Activated CD4-positive, alpha-beta memory T cell treated with anti-CD3 and anti-CD28 coated beads, Interleukin-2, amount 10 ng/mL, durations not matched to agents 7 days and 5 days (primary cell): ENCODE data around the gene ARSJ. TPM values are rescaled to one million over a fixed set of nuclear protein-coding genes. Genes with fewer than 3 reads are reported as not detected.
"Not testable (repeated sequence)": the region's sequence is repeated elsewhere in the genome, so short reads cannot be mapped to it uniquely, and the experiment has no call there.

ENCODE experiments used
- CTCF ChIA-PET: fragments of 350-600 bp; sonication (Branson Sonifier 250); formaldehyde crosslinking; loops from one replicate; lab custom pipeline; 2021; ENCODE audit warnings: antibody characterized with exemption, inconsistent platforms; lab: Charles Lee
- POLR2A ChIA-PET: fragments of 350-600 bp; sonication (Branson Sonifier 250); formaldehyde crosslinking; loops from one replicate; lab custom pipeline; 2021; ENCODE audit warnings: antibody characterized with exemption; lab: Charles Lee
- DNase-seq: peaks from one replicate; pipeline ENCODE4 v3.0.0-alpha.2; 2020
- H3K27ac Mint-ChIP-seq: one replicate; pipeline ENCODE4 v1.8.0; 2021; ENCODE audit warnings: mild to moderate bottlenecking, mixed read lengths
- H3K27me3 Mint-ChIP-seq: one replicate; pipeline ENCODE4 v1.8.0; 2021; ENCODE audit warnings: mixed read lengths
- H3K36me3 Mint-ChIP-seq: one replicate; pipeline ENCODE4 v1.8.0; 2021; ENCODE audit warnings: low read depth, mixed read lengths
- H3K4me1 Mint-ChIP-seq: one replicate; pipeline ENCODE4 v1.8.0; 2021; ENCODE audit warnings: mixed read lengths
- H3K4me3 Mint-ChIP-seq: one replicate; pipeline ENCODE4 v1.8.0; 2021; ENCODE audit warnings: mild to moderate bottlenecking, mixed read lengths
- H3K9me3 Mint-ChIP-seq: one replicate; pipeline ENCODE4 v1.8.0; 2021; ENCODE audit warnings: mixed read lengths
- total RNA-seq, 2 experiments: library from RNA; stranded (reverse); gene quantifications; one replicate each; pipeline ENCODE4 v1.2.3, GENCODE V29; 2021

The ARSJ gene
- total RNA-seq, 2 experiments from 2014 or later, result not detected

GRCh38 chr4:114005569-114006442, 26.4 kb upstream of the ARSJ start:
- H3K27ac Mint-ChIP-seq, result peak overlapping the region; percentile 70
- DNase-seq, result no peak
- ChIA-PET POLR2A (interaction anchor here (0.6 to 1.3 kb wide), 3 partner anchors 20 to 110 kb away, joined by 3 read pairs; no protein-coding TSS in a partner anchor), CTCF (no interaction called here)
- no peaks in the 10 kb centered on the region for H3K9me3 Mint-ChIP-seq
- H3K36me3 Mint-ChIP-seq, result no peaks in the 10 kb centered on the region
- H3K4me3 Mint-ChIP-seq, result no peak overlapping the region
- H3K4me1 Mint-ChIP-seq, result peaks cover 19% of the 10 kb centered on the region
- peaks cover 3% of the 10 kb centered on the region for H3K27me3 Mint-ChIP-seq

- H3K27me3 Mint-ChIP-seq, H3K9me3 Mint-ChIP-seq, H3K36me3 Mint-ChIP-seq, POLR2A ChIA-PET: not testable (repeated sequence)
- Mint-ChIP-seq H3K4me1 (peaks cover 19% of the 10 kb centered on the region), H3K4me3 (peak overlapping the region; percentile 37), H3K27ac (peak overlapping the region; percentile 72)
- CTCF ChIA-PET, result interaction anchor here (0.6 kb wide), 1 partner anchor 27 kb away, joined by 3 read pairs; no protein-coding TSS in a partner anchor
- peak; percentile 36 for DNase-seq
Observed at GRCh38 chr4:114004483-114005226, 25.2 kb upstream of the ARSJ start.

GRCh38 chr4:113998531-113998930, 19.1 kb upstream of the ARSJ start:
- ChIA-PET CTCF (no interaction called here), POLR2A (no interaction called here)
- Mint-ChIP-seq H3K27ac (no peak overlapping the region), H3K4me1 (no peaks in the 10 kb centered on the region), H3K4me3 (no peak overlapping the region), H3K36me3 (no peaks in the 10 kb centered on the region), H3K9me3 (no peaks in the 10 kb centered on the region), H3K27me3 (peaks cover 3% of the 10 kb centered on the region)
- no peak for DNase-seq

GRCh38 chr4:113998079-113998478, 18.6 kb upstream of the ARSJ start:
- POLR2A ChIA-PET, result interaction anchor here (0.7 kb wide), 1 partner anchor 50 kb away, joined by 3 read pairs; no protein-coding TSS in a partner anchor
- peaks cover 3% of the 10 kb centered on the region for H3K27me3 Mint-ChIP-seq
- no peaks in the 10 kb centered on the region for H3K9me3 Mint-ChIP-seq
- no peaks in the 10 kb centered on the region for H3K4me1 Mint-ChIP-seq
- H3K36me3 Mint-ChIP-seq, result no peaks in the 10 kb centered on the region
- DNase-seq, result no peak
- CTCF ChIA-PET, result no interaction called here
- H3K27ac Mint-ChIP-seq, result no peak overlapping the region
- no peak overlapping the region for H3K4me3 Mint-ChIP-seq

- POLR2A ChIA-PET, result interaction anchor here (0.7 kb wide), 1 partner anchor 49 kb away, joined by 3 read pairs; no protein-coding TSS in a partner anchor
- no peaks in the 10 kb centered on the region for H3K27me3 Mint-ChIP-seq
- no peak overlapping the region for H3K27ac Mint-ChIP-seq
- H3K4me1 Mint-ChIP-seq, result no peaks in the 10 kb centered on the region
- no peak for DNase-seq
- no peaks in the 10 kb centered on the region for H3K9me3 Mint-ChIP-seq
- no peak overlapping the region for H3K4me3 Mint-ChIP-seq
- CTCF ChIA-PET, result no interaction called here
- no peaks in the 10 kb centered on the region for H3K36me3 Mint-ChIP-seq
Observed at GRCh38 chr4:113997206-113997605, 17.8 kb upstream of the ARSJ start.

- Mint-ChIP-seq H3K4me1 (no peaks in the 10 kb centered on the region), H3K27me3 (no peaks in the 10 kb centered on the region), H3K36me3 (no peaks in the 10 kb centered on the region), H3K4me3 (no peak overlapping the region), H3K9me3 (no peaks in the 10 kb centered on the region), H3K27ac (no peak overlapping the region)
- CTCF ChIA-PET, result no interaction called here
- no peak for DNase-seq
- POLR2A ChIA-PET, result no interaction called here
Observed at GRCh38 chr4:113996599-113997177, 17.2 kb upstream of the ARSJ start.

GRCh38 chr4:113993887-113994286, 14.4 kb upstream of the ARSJ start:
- ChIA-PET POLR2A (no interaction called here), CTCF (interaction anchor here (0.9 kb wide), 1 partner anchor 28 kb away, joined by 3 read pairs; no protein-coding TSS in a partner anchor)
- Mint-ChIP-seq H3K4me3 (no peak overlapping the region), H3K27me3 (no peaks in the 10 kb centered on the region), H3K4me1 (no peaks in the 10 kb centered on the region), H3K27ac (no peak overlapping the region), H3K36me3 (no peaks in the 10 kb centered on the region), H3K9me3 (no peaks in the 10 kb centered on the region)
- DNase-seq, result no peak

- Mint-ChIP-seq H3K36me3 (no peaks in the 10 kb centered on the region), H3K4me3 (no peak overlapping the region), H3K4me1 (no peaks in the 10 kb centered on the region), H3K27me3 (no peaks in the 10 kb centered on the region), H3K27ac (no peak overlapping the region), H3K9me3 (no peaks in the 10 kb centered on the region)
- no peak for DNase-seq
- ChIA-PET CTCF (no interaction called here), POLR2A (no interaction called here)
Observed at GRCh38 chr4:113990886-113991285, 11.4 kb upstream of the ARSJ start.

- Mint-ChIP-seq H3K4me1 (no peaks in the 10 kb centered on the region), H3K27me3 (no peaks in the 10 kb centered on the region), H3K4me3 (no peak overlapping the region), H3K27ac (no peak overlapping the region), H3K9me3 (no peaks in the 10 kb centered on the region), H3K36me3 (no peaks in the 10 kb centered on the region)
- CTCF ChIA-PET, result no interaction called here
- DNase-seq, result no peak
- POLR2A ChIA-PET, result no interaction called here
Observed at GRCh38 chr4:113987382-113987941, 8.0 kb upstream of the ARSJ start.

GRCh38 chr4:113982181-113982580, 2.7 kb upstream of the ARSJ start:
- ChIA-PET CTCF (interaction anchor here (1.1 kb wide), 1 partner anchor 22 kb away, joined by 3 read pairs; no protein-coding TSS in a partner anchor), POLR2A (no interaction called here)

GRCh38 chr4:113981591-113981990, 2.1 kb upstream of the ARSJ start:
- Mint-ChIP-seq H3K36me3 (no peaks in the 10 kb centered on the region), H3K4me3 (no peak overlapping the region), H3K4me1 (peaks cover 15% of the 10 kb centered on the region), H3K27me3 (peaks cover 35% of the 10 kb centered on the region), H3K27ac (no peak overlapping the region), H3K9me3 (no peaks in the 10 kb centered on the region)
- no peak for DNase-seq
- ChIA-PET CTCF (interaction anchor here (1.1 kb wide), 1 partner anchor 21 kb away, joined by 3 read pairs; no protein-coding TSS in a partner anchor), POLR2A (no interaction called here)

More at GRCh38 chr4:113982181-113982580, 2.7 kb upstream of the ARSJ start:
- H3K4me3 Mint-ChIP-seq, result no peak overlapping the region
- H3K36me3 Mint-ChIP-seq, result no peaks in the 10 kb centered on the region
- peaks cover 15% of the 10 kb centered on the region for H3K4me1 Mint-ChIP-seq
- H3K9me3 Mint-ChIP-seq, result no peaks in the 10 kb centered on the region
- DNase-seq, result no peak
- H3K27ac Mint-ChIP-seq, result no peak overlapping the region
- H3K27me3 Mint-ChIP-seq, result peaks cover 35% of the 10 kb centered on the region

- H3K27ac Mint-ChIP-seq, result no peak overlapping the region
- H3K4me1 Mint-ChIP-seq, result peaks cover 15% of the 10 kb centered on the region
- DNase-seq, result no peak
- H3K9me3 Mint-ChIP-seq, result no peaks in the 10 kb centered on the region
- peak overlapping the region; percentile 59 for H3K4me3 Mint-ChIP-seq
- peaks cover 35% of the 10 kb centered on the region for H3K27me3 Mint-ChIP-seq
- ChIA-PET CTCF (no interaction called here), POLR2A (no interaction called here)
- no peaks in the 10 kb centered on the region for H3K36me3 Mint-ChIP-seq
Observed at GRCh38 chr4:113979905-113980615, 613 bp upstream of the ARSJ start.
